Glomerular visceral epithelial cell (primary cell): ENCODE data around the gene REEP5.
"Not testable (repeated sequence)": the region's sequence is repeated elsewhere in the genome, so short reads cannot be mapped to it uniquely, and the experiment has no call there.

Experiments used
- DNase-seq: peaks from one replicate; pipeline ENCODE4 v3.0.0-alpha.2; 2016; ENCODE audit errors: extremely low spot score

Gene REEP5

GRCh38 chr5:112933105-112933504 is 11.1 kb upstream of the REEP5 start:
- DNase-seq, result no peak

- DNase-seq, result no peak
These were observed 9.4 kb upstream of the REEP5 start for GRCh38 chr5:112931473-112931872.

- no peak for DNase-seq
These were observed 8.0 kb upstream of the REEP5 start for GRCh38 chr5:112930082-112930344.

- no peak for DNase-seq
These were observed 7.5 kb upstream of the REEP5 start for GRCh38 chr5:112929336-112930081.

- DNase-seq, result no peak
These were observed 2.0 kb upstream of the REEP5 start for GRCh38 chr5:112923988-112924387.

- no peak for DNase-seq
These were observed 1.3 kb upstream of the REEP5 start for GRCh38 chr5:112923148-112923917.

- peak; percentile 76 for DNase-seq
These were observed 798 bp downstream of the REEP5 start for GRCh38 chr5:112921026-112921832.

- DNase-seq, result no peak
These were observed 2.1 kb downstream of the REEP5 start for GRCh38 chr5:112919972-112920371.

- DNase-seq, result no peak
These were observed 3.3 kb downstream of the REEP5 start for GRCh38 chr5:112918679-112919078.

GRCh38 chr5:112918136-112918535 is 3.9 kb downstream of the REEP5 start:
- DNase-seq, result no peak

GRCh38 chr5:112917453-112917995 is 4.5 kb downstream of the REEP5 start:
- DNase-seq, result no peak

- no peak for DNase-seq
These were observed 6.2 kb downstream of the REEP5 start for GRCh38 chr5:112915831-112916230.

GRCh38 chr5:112914584-112914983 is 7.4 kb downstream of the REEP5 start:
- DNase-seq, result peak; percentile 21

- DNase-seq, result no peak
These were observed 11.5 kb downstream of the REEP5 start for GRCh38 chr5:112910529-112910928.

GRCh38 chr5:112908854-112909253 is 13.2 kb downstream of the REEP5 start:
- DNase-seq, result no peak

GRCh38 chr5:112907166-112907631 is 14.8 kb downstream of the REEP5 start:
- DNase-seq, result no peak

- DNase-seq, result no peak
These were observed 15.4 kb downstream of the REEP5 start for GRCh38 chr5:112906637-112907036.

- DNase-seq, result not testable (repeated sequence)
These were observed 17.0 kb downstream of the REEP5 start for GRCh38 chr5:112904996-112905395.

GRCh38 chr5:112902561-112902960 is 19.5 kb downstream of the REEP5 start:
- DNase-seq, result no peak

- no peak for DNase-seq
These were observed 26.3 kb downstream of the REEP5 start for GRCh38 chr5:112895682-112896081.

GRCh38 chr5:112892776-112893175 is 29.3 kb downstream of the REEP5 start:
- no peak for DNase-seq

GRCh38 chr5:112892066-112892465 is 30.0 kb downstream of the REEP5 start:
- DNase-seq, result not testable (repeated sequence)
